Activated T-cell treated with anti-CD3 and anti-CD28 coated beads, Interleukin-2, amount 50 U/mL, for 48 hours (primary cell): ENCODE results near the gene LTBP4.

ENCODE experiments used
- DNase-seq, 2 experiments: peaks; one replicate each; pipeline ENCODE4 v3.0.0-alpha.2; 2020

LTBP4 gene

GRCh38 chr19:40668991-40669614 is 67.9 kb downstream of the LTBP4 start:
- no peak for DNase-seq

GRCh38 chr19:40671404-40671803 is 70.2 kb downstream of the LTBP4 start:
- DNase-seq: no peak

- no peak for DNase-seq
Observed at GRCh38 chr19:40672038-40672437, 70.9 kb downstream of the LTBP4 start.

- DNase-seq: no peak
Observed at GRCh38 chr19:40672573-40673299, 71.6 kb downstream of the LTBP4 start.

- DNase-seq: no peak
Observed at GRCh38 chr19:40673397-40673796, 72.2 kb downstream of the LTBP4 start.

- DNase-seq: no peak
Observed at GRCh38 chr19:40674291-40674690, 73.1 kb downstream of the LTBP4 start.

GRCh38 chr19:40677156-40677555 is 76.0 kb downstream of the LTBP4 start:
- no peak for DNase-seq
